ENCODE data around the gene BICRA.

- TF ChIP-seq CTCF (IDR thresholded peaks at IDR 0.05) = peak in 1 of 3 experiments; percentile 15
- peak in 1 of 2 donors; percentile 50 for TF ChIP-seq POLR2A (IDR thresholded peaks at IDR 0.05)
- peak; percentile 96 to 100 for TF ChIP-seq POLR2AphosphoS5 (IDR thresholded peaks at IDR 0.05; ENCODE audit: insufficient read depth in 1 of 2, low read depth in 1 of 2)
Measured at GRCh38 chr19:47745010-47745901, 136.3 kb downstream of the BICRA start, which contains the start of gene NOP53.

Measured in vagina (tissue), 2 donors.